WI38 (cell line): Measurements from ENCODE around the gene ZBTB18.

Experiments used
- H3K4me3 ChIP-seq: 2 replicates; pipeline ENCODE4 v1.5.1; 2011; ENCODE audit warnings: low read depth, mild to moderate bottlenecking, control low read depth, low read length
- CTCF ChIP-seq: IDR thresholded peaks from 2 replicates; pipeline ENCODE4 v1.5.1; 2012; ENCODE audit warnings: low read depth, mild to moderate bottlenecking, control low read depth, low read length

ZBTB18 gene

GRCh38 chr1:244097523-244098405 lies 46.7 kb downstream of the ZBTB18 start:
- no peak overlapping the region for H3K4me3 ChIP-seq
- no peak for TF ChIP-seq CTCF

- TF ChIP-seq CTCF = no peak
- H3K4me3 ChIP-seq = no peak overlapping the region
Observed at GRCh38 chr1:244099258-244099930, 48.3 kb downstream of the ZBTB18 start.

- no peak overlapping the region for H3K4me3 ChIP-seq
Observed at GRCh38 chr1:244100276-244100675, 49.2 kb downstream of the ZBTB18 start.

DNA sequence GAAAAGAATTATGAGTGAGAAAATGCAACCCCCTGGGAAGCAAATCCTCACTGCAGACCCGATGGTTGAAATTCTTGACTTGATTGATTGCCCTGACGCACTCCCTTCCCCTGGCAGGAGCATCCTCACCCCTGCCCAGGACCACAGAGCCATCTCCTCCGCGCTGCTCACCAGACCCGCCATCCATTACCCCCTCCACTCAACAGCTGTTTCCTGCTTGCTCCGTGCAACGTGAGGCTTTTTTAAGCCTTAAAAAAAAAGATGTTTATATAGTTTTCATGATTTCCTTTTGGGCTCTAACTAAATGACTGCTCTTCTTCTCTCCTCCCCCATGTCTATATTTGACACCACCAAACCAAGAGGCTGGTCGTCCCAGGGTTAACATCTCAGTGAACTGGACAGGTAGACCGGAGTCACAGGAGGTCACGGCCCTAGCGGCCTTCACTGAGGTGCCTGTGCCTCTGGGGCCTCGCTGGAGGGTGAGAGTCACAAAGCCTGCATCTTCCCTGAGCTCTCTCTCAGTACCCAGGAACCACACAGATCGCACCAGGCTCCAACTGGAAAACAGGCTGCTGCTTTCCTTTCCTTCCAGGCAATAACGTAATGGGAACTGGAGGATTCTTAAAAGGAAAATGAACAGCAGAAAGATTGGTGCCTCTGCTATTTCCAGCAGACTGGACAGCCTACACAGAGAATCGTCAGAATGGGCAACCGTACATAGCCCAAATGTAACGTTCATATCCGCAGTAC lies 49.8 kb downstream of the ZBTB18 start:
- TF ChIP-seq CTCF = no peak
- no peak overlapping the region for H3K4me3 ChIP-seq

More at GRCh38 chr1:244100276-244100675, 49.2 kb downstream of the ZBTB18 start:
- TF ChIP-seq CTCF = no peak

DNA sequence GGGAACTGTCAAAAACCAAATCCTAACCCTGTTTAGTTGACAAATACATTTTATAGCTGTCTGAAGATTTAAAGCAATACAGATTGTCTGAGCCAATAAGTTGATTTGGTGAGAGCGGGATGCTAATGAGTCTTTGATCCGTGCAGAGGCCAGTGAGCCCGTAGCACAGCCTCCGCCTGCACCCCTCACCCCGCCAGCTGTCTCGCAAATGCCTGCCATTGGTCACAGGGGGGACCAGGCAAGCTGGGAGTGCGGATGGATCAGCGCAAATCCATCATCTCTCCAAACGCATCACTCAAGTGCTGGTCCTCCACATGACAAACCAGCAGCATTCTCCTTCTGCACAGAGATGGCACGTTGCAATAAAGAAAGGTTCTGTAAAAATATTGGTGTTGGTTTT lies 51.0 kb downstream of the ZBTB18 start:
- no peak for TF ChIP-seq CTCF
- no peak overlapping the region for H3K4me3 ChIP-seq

DNA sequence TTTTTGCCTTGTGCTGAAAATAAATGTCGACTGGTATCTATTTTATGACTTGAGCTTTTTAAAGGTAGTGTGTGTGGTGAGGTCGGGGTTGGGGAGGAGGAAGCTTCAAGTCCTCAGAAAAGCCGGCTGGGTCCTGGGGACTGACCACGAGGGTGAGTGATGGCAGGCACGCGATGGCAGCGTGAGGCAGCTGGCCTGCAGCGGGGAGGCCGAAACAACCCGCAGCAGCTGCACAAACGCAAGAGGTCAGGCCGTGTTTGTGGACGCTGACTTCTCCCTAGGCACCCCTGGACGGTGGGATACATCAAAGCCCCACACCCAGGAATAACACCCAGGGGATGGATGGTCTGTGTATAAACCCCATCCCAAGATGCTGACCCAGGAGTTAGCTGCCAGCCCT lies 51.4 kb downstream of the ZBTB18 start:
- no peak for TF ChIP-seq CTCF
- H3K4me3 ChIP-seq = no peak overlapping the region
